ENCODE measurements around the gene FBXO27. TPM values are rescaled to one million over a fixed set of nuclear protein-coding genes. Genes with fewer than 3 reads are reported as not detected.

FBXO27 gene
- total and polyA plus RNA-seq, 2 of the 13 experiments (the other 11 are each of a cell fraction or from before 2014, with no cell fraction given): 0.15 to 2.8 TPM

- DNase-seq (ENCODE audit: low spot score): no peak
- TF ChIP-seq ZGPAT (CRISPR knock-in tag; IDR thresholded peaks at IDR 0.05) (no peak), ZNF710 (CRISPR knock-in tag; IDR thresholded peaks at IDR 0.05; ENCODE audit: borderline replicate concordance) (no peak), RAD21 (CRISPR knock-in tag; IDR thresholded peaks at IDR 0.05) (no peak), PHF8 (CRISPR knock-in tag; IDR thresholded peaks at IDR 0.05) (no peak), RERE (CRISPR knock-in tag; IDR thresholded peaks at IDR 0.05; ENCODE audit: low read depth) (no peak), ZBTB4 (CRISPR knock-in tag; IDR thresholded peaks at IDR 0.05; ENCODE audit: borderline replicate concordance) (no peak), SIN3B (IDR thresholded peaks at IDR 0.05; ENCODE audit: low read length) (no peak), MXI1 (IDR thresholded peaks at IDR 0.05; ENCODE audit: borderline replicate concordance, low read depth, low read length) (no peak), AKAP8 (CRISPR knock-in tag; IDR thresholded peaks at IDR 0.05) (no peak)
These were observed 13.2 kb upstream of the FBXO27 start for GRCh38 chr19:39045506-39045905.

More at GRCh38 chr19:39045506-39045905, 13.2 kb upstream of the FBXO27 start:
- Histone ChIP-seq H3K9me3 (ENCODE audit: low read length) (no peaks in the 10 kb centered on the region), H4K20me1 (ENCODE audit: insufficient read depth, low read length) (no peaks in the 10 kb centered on the region), H3K27me3 (ENCODE audit: control insufficient read depth in 1 of 2, insufficient read depth in 2 of 2, low read length in 2 of 2) (no peaks in the 10 kb centered on the region; a peak in 1 of 5 replicates), H3K36me3 (replicated peaks in 1 of 2; ENCODE audit: control insufficient read depth in 1 of 2, insufficient read depth in 2 of 2, low read length in 2 of 2) (no peaks in the 10 kb centered on the region), H2AFZ (ENCODE audit: low read length) (no peak overlapping the region), H3K4me2 (ENCODE audit: low read depth, low read length) (peak overlapping the region; percentile 36; the same call in 1 of the 2 replicates), H3K27ac (ENCODE audit: extremely low read length, insufficient read depth, low read length) (no peak overlapping the region), H3K79me2 (ENCODE audit: insufficient read depth, low read length) (no peaks in the 10 kb centered on the region), H3K4me3 (replicated peaks in 1 of 3; ENCODE audit: insufficient read depth in 1 of 3, low read depth in 2 of 3, low read length in 3 of 3) (no peak overlapping the region), H3K4me1 (ENCODE audit: insufficient read depth, low read length) (peaks cover 7% of the 10 kb centered on the region; the same call in 1 of the 2 replicates), H3K9ac (ENCODE audit: insufficient read depth, low read depth, low read length) (no peak overlapping the region)
- ChIA-PET POLR2A (interaction anchor here (0.8 kb wide), 1 partner anchor 70 kb away, joined by 3 read pairs; the partner anchor contains the start of gene FBXO17), CTCF (ENCODE audit: low intra/inter-chr PET ratio, low total read pairs) (no interaction called here)
- intact Hi-C loops (cut with micrococcal nuclease; ENCODE audit: unreplicated experiment) (loop anchor here (1.0 kb wide), 1 partner anchor 43 kb away; no protein-coding TSS in a partner anchor), in situ Hi-C loops (cut with HindIII; ENCODE audit: extremely low pct_ligation_motif_present, low pct_unique_long_range_greater_than_20kb) (no loop called here)
- BruUV-seq (replicated peaks): no TSS peak
- WGBS (ENCODE audit: low lambda C conversion rate): 8% methylated on average over 6 of the region's 6 CpGs
- FAIRE-seq (no peak), ATAC-seq (no peak)
